ENCODE data around the gene KLHL35.
A peak's percentile ranks its signal among the peaks of the same experiment; 100 is the strongest.
"Not testable (repeated sequence)": the region's sequence is repeated elsewhere in the genome, so short reads cannot be mapped to it uniquely, and the experiment has no call there.

The KLHL35 gene

DNA sequence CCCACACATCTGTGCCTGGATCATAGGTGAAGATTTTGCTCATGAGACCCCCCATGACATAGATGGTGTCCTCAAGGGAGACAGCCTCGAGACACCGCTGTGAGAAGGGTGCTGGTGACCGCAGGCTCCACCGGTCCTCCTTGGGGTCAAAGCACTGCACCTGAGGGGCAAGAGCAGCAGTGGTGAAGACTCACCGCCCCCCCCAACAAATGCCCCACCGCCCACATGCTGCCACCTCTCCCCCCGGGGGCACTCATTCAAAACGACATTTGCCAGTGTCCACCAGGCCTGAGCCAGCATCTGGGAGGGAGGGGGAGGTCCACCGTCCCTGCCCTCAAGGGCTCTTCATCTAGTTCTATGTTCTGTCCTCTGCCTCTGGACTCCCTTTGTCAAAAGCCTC, 9.3 kb downstream of the KLHL35 start:
- no peak for DNase-seq

DNA sequence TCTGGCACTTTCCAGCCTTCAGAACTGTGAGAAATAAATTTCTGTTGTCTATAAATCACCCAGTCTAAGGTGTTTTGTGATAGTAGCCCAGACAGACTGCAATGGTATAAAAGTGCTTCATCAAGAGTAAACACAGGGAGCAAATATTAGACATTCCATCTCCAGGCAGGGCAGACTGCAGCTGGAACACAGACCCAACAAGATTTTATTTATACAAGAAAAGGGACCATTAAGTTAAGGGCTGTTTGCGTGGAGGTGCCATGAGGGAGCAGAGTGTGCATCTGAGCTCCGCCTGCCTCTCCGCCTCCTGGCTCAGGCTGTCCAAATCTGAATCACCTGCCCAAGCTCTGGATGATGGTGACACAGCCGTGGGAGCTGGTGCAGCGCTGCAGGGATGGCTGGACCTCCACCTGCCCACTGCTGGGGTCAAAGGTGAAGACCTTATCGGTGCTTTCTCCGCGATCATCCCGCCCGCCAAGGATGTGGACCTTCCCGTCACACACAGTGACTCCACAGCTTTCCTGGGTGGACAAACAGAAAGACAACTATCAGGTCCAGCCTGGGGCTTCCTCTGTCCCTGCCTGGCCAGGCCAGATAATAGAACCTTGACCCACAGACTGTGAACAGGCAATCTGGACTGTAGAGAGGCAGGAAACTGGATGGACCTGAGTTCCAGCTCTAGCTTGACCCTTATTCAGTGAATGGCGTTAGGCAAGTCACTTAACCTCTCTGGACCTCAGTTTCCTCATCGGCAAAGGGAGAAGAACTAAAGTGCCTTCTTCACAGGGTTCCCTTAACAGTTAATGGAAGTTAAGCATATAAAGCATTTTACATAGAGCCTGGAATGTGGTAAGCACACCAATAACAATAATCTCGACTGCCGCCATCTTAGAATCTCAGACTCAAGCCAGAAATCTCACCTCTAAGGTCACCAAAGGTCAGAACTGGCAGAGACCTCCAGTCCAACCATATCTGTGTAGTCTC, 10.5 kb downstream of the KLHL35 start:
- DNase-seq = peak; percentile 46

DNA sequence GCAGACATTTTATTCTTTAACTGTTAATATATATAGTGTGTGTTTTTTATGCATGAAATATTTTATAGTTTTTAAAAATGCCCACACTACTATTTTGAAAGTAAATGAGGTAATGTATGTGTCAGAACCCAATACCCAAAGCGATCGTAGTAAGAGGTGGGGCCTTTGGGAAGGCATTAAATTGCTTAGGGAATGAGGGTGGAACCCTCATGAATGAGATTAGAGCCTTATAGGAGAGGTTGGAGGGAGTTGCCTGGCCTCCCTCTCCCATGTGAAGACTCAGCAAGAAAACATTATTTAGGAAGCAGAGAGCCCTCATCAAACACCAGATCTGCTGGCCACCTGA, 11.1 kb downstream of the KLHL35 start:
- no peak for DNase-seq

DNA sequence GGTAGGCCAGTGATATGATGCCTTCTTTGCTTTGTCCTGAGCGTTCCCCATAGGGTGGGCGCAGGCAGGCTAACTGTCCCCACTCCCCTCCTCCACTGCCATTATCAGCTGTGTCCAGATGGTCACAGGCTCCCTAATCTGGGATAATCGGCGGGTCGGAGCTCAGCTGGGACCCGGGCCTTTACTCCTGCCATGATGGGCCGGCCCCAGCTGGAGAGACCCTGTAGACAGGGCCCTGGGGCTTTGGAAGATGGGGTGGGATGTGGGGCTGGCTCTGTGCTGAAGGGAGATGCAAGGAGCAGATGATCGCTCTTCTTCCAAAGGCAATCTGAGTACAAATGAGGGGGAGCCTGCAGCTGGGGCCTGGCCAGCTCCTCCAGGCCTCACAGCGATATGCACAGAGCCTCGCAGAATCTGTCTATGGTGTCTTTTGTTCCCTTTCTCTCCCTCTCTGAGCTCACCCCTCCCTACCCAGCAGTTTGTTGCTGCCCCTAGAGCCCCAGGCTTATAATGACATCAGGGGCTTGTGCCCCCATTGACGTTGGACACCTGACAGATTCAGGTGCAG, 11.9 kb downstream of the KLHL35 start:
- DNase-seq = peak; percentile 49

DNA sequence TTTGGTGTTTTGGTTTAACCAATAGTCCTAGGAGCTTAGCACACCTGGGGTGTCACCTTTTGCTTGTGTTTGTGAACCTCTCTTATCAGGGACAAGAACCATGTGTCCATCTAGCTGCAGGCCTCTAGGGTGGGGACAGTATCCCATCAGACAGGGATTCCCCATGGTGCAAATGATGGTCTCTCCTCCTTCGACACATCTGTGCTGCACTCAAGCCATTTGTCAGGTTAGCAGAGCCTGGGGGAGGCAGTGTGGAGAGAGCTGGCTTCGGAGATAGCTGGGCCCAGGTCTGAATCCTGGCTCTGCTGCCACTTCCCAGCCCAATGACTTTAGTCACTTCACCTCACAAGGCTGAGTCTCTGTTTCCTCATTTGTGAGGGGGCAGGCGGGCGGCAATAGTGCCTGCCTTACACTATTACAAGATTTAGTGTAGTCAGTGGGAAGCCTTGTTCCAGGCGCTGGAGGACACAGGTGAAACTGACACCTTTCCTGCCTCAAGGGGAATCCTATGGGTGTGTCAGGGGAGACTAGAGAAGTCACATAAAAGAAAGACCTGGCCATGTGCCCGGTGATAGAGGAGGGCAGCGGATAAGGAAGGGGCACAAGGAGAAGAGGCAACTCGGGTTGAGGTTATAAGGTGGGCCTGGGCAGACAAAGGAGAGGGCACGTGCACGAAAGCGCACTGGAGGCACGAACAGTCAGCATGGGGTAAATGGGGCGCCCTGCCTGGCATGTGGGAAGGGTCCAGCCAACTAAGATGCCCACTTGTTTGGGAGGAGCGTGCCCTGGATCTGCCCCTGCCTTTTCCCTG, 12.6 kb downstream of the KLHL35 start:
- peak; percentile 22 for DNase-seq

DNA sequence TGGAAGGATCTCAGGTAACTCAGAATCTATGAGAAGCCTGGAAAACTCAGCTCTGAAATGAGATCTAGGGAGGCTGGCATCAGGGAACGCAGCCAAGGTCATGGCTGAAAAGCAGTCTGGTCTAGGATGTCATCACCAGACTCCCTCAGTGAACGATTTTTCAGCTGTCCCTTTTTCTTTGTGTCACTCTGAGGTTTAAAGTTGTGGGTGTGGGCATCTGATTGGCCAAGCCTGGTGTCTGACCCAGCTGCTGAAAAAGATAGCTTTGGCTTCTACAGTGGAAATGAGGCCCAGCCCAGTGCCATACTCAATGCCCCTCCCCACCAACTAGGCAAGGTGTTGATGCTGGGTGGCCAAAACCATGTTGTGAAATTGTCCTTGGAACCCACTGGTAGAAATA, 19.1 kb downstream of the KLHL35 start:
- no peak for DNase-seq

DNA sequence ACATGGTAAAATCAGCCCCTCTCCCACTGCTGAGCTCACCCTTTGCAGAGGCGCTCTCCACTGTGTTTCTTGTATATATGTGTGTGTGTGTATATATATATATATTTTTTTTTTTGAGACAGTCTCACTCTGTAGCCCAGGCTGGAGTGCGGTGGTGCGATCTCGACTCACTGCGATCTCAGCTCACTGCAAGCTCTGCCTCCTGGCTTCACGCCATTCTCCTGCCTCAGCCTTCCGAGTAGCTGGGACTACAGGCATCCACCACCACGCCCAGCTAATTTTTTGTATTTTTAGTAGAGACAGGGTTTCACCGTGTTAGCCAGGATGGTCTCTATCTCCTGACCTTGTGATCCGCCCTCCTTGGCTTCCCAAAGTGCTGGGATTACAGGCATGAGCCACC, 19.9 kb downstream of the KLHL35 start:
- not testable (repeated sequence) for DNase-seq

DNA sequence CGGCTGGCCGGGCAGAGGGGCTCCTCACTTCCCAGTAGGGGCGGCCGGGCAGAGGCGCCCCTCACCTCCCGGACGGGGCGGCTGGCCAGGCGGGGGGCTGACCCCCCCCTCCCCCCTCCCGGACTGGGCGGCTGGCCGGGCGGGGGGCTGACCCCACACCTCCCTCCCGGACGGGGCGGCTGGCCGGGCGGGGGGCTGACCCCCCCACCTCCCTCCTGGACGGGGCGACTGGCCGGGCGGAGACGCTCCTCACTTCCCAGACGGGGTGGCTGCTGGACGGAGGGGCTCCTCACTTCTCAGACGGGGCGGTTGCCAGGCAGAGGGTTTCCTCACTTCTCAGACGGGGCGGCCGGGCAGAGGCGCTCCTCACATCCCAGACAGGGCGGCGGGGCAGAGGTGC, 23.0 kb downstream of the KLHL35 start:
- not testable (repeated sequence) for DNase-seq

DNA sequence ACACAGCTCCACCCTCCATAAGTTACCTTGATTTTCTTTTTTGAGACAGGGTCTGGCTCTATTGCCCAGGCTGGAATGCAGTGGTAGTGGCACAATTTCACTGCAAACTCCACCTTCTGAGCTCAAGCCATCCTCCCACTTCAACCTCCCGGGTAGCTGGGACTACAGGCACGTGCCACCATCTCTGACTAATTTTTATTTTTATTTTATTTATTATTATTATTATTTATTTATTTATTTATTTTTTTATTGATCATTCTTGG, 24.1 kb downstream of the KLHL35 start:
- DNase-seq = no peak

DNA sequence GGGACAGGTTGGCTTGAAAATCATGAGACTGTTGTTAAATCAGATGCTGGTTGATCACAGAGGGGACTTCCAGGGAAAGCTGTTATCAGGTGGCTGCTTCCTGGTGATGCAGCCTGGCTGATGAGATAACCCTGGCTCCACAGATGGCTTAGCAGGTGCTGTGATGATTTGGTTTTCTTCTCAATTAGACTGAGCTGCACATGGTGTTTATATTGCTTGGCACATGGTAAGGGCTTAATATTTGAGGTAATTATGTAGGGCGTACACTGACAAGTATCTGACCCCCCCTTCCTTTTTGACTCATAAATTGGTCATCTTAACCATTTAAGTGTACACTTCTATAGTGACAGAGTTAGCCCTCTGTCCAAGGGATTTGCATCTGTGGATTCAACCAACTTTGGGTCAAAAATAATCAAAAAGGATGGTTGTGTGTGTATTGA, 26.6 kb downstream of the KLHL35 start:
- DNase-seq = no peak

DNA sequence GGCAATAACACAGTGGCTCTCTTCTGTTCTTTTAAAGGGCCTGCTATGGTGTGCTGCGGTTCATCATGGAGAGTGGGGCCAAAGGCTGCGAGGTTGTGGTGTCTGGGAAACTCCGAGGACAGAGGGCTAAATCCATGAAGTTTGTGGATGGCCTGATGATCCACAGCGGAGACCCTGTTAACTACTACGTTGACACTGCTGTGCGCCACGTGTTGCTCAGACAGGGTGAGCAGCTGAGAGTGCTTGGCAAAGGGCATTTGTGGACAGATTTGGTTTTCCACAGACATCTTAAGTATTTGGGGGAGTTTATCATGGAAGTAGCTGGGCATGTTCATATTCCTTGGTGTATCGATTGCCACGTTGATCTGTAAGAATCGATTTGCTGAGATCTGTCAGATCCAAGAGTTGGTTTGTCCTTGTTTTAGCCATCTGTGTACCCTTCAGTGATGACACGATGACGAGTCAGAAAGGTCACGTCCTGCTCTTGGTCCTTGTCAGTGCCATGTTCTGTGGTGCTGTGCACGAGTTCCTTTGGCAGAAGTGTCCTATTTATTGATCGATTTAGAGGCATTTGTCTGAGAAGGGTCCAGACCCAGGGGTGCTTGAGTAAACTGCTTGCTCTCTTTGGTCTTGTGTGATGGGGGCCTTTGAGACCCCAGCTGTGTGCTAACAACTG, 28.9 kb downstream of the KLHL35 start:
- DNase-seq = no peak

DNA sequence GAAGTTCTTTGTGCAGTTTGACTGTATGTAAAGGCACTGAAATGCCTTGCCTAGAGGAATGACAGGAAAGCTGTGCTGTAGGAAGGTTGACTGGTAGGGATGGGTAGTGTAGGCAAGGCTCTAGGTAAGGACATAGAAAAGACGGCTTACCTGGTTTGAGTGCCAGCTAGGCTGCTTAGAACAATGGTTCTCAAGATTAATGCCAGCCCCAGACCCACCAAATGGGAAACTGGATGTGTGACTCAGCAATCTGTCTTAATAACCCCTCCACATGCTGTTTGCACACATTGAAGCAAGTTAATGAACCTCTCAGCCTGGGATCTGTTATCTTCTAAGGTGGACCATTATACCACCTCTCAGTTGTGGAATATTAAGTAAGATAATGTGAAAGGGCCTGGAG, 30.0 kb downstream of the KLHL35 start:
- DNase-seq = no peak

DNA sequence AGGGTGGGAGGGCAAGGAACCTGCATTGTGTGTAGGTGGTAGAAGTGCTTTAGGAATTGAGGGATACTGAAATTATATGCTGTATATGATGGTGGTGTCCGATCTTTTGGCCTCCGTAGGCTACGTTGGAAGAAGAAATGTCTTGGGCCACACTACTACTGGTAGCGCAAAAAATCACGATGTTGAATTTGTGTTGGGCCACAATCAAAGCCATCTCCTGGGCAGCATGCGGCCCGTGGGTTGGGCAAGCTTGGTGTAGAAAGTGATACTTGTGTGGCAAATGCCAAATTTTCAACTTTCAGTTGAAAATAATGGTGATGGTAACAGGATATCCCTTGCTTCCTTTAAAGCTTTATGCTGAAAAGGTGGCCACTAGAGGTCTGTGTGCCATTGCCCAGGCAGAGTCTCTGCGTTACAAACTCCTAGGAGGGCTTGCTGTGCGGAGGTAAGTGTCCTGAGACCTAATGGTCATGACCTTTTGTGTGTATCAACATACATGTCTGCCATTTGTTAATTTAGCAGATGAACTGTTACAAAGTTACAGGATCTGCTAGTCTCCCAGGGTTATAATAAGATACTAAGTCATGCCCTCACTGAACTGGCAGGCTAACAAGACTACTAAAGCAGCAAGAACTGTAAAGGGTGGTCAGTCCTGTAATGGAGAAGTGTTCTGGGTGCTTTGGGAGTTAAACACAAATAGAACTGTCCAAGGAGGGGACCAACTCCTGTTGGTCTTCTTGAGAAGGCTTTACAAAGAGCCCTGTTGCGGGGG, 30.8 kb downstream of the KLHL35 start:
- DNase-seq = no peak

DNA sequence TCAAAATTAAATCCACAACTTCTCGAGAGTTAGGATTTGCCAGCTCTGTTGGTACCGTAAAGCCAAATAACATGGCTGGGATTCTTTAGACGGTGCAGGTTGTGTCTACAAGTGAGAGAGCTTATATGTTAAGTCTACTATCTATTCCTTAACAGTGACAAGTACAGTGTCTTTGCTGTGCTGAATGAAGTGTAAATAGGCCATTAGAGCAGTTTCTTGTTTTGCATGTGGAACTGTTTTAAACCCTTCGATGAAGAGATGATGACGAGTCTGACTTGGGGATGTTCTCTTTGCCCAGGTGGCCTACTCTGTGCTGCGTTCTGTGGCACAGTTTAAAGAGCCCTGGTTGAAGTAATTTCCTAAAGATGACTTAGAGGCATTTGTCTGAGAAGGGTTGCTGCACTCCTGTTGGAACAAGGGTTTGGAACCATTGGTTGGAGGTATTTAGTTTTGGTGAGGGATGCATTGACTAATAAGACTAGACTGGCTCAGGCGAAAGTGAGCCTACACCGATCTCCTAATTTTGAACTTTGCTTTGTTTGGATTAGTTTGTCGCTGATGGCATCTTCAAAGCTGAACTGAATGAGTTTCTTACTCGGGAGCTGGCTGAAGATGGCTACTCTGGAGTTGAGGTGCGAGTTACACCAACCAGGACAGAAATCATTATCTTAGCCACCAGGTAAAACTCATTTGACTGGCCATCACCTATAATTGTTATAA, 32.7 kb downstream of the KLHL35 start:
- no peak for DNase-seq

DNA sequence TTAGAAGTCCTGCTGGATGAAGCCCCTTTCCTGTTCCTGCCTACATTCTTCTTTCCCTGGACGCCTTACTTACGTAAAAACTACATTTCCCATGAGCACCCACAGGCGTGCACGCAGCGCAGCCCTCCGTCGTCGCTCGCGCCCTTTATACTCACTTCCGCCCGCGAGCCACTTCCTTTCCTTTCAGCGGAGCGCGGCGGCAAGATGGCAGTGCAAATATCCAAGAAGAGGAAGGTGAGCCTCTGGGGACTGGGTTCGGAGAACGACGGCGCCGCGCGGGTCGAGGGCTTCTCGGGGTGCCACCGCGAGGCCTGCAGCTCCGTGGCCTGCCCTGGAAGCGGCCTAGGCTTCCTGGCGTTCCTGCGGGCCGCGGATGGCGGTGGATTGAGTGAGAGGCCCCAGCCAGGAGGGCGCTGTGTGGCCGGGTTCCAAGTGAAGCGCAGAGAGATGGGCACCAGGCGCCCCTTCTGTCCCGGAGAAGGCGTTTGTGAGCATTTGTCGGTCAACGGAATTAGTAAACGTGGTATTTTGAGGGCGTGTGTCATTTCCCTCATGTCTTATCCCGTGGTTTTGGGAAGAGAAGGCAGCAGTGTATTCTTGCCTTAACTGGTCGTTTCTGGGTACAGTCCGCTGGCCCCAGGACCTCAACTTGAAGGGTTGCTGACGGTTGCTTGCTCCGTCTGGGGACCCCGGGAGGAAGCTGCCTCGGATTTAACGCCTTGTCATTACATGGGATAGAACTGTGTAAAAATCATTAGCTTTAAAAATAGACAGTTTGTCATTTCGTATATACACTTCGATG, 33.5 kb downstream of the KLHL35 start, which contains the start of gene RPS3:
Gene RPS3, plus strand, starts transcription at position 175 of the 802 bp plus-strand sequence. Its CDS starts 30 bp downstream, at position 205.
- DNase-seq = peak; percentile 85

DNA sequence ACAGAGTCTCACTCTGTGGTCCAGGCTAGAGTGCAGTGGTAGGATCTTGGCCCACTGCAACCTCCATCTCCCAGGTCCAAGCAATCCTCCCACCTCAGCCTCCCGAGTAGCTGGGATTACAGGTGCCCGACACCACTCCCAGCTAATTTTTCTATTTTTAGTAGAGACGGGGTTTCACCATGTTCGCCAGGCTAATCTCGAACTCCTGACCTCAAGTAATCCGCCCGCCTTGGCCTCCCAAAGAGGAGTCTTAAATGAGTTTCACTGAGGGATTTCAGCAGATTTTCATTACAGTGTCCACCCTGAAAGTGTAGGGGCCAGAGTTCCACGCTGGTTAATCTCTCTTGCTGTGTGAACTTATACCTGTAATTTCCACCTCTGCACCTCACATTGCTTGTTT, 34.1 kb downstream of the KLHL35 start:
- no peak for DNase-seq

DNA sequence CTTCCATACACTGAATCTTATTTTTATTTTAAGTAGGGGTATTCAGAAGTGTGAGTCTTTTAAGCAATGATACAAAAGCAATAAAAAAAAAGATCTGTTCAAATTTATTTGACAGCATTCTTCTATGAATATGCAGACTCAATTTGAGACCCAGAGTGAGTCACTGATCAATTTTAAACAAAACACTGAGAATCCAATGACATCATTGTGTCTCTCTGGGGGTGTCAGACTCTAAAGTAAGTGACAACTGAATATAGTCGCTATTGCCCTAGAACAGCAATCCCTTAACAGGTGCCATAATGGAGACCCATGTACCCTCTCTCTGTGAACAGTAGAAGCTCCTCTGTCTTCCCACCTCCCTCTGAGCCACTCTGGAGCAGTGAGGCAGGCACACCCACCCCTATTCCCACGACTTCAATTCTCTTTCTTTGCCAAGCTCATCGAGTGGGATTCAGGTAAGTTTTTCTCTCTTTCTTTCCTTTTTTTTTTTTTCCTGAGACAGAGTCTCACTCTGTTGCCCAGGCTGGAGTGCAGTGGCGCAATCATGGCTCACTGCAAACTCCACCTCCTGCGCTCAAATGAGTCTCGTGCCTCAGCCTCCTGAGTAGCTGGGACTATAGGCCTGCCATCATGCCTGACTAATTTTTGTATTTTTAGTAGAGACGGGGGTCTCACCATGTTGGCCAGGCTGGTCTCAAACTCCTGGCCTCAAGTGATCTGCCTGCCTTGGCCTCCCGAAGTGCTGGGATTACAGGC, 38.7 kb downstream of the KLHL35 start:
- no peak for DNase-seq

DNA sequence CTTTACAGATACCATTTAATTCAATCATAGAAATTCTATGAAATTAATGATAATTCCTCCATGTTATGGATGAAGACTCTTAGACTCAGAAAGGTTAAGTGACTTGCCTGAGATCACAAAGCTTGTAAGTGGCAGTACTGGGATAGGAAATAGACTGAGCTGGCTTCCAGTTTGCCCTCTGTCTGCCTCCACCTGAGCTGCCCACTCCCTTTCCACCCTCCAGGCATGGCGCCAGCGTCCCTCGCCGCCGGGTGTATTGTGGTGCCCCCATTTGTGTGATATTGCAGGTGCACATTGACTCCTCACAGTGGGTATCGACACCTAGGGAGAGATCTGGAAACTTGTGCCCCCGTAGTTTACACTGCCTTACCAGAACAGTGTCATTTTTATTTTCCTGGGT, 43.1 kb downstream of the KLHL35 start:
- DNase-seq = no peak

DNA sequence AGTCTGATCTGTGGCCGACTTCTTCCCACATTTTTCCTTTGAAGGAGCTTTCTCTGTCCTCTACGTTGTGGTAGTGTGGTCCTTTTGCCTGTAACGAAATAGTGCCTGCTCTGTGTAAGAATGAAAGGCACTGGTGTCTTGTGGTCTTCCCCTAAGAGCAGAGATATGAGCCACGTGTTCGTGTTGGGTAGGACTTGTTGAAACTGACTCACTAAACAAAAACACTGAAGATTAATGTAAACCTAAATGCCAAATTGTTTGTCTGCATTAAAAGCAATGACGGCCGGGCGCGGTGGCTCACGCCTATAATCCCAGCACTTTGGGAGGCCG, 43.8 kb downstream of the KLHL35 start:
- DNase-seq = no peak

Measured in 8988T (cell line).